Adrenal gland (tissue), 12 donors: ENCODE data around the gene PRICKLE2. TPM values are rescaled to one million over a fixed set of nuclear protein-coding genes. Genes with fewer than 3 reads are reported as not detected.

ENCODE experiments used
- DNase-seq, 7 donors: peaks; one replicate each; pipeline ENCODE4 v3.0.0-alpha.2; 2019 to 2020
- H3K27ac ChIP-seq, 5 donors: fragments of 200-600 bp; sonication (generic) in 4 of 5; 1 replicate in 3 of 5; 2 replicates in 2 of 5; pipeline versions ENCODE4 v1.5.1 to v1.8.0; 2016 to 2020; ENCODE audit warnings: mild to moderate bottlenecking in 1 of 5
- H3K27me3 ChIP-seq: fragments of 200-600 bp; 2 replicates; pipeline ENCODE4 v1.8.0; 2021
- H3K36me3 ChIP-seq, 2 donors: fragments of 200-600 bp; replicated peaks in 1 of 2; 1 replicate in 1 of 2; 2 replicates in 1 of 2; pipeline versions ENCODE4 v1.5.1 to v1.8.0; 2018 to 2022
- H3K4me1 ChIP-seq, 2 donors: fragments of 200-600 bp; replicated peaks in 1 of 2; 1 replicate in 1 of 2; 2 replicates in 1 of 2; pipeline versions ENCODE4 v1.5.1 to v1.8.0; 2018 to 2021
- H3K4me3 ChIP-seq, 4 donors: fragments of 200-600 bp; sonication (generic) in 3 of 4; one replicate each; pipeline ENCODE4 v1.5.1; 2016 to 2018
- H3K9me3 ChIP-seq, 3 donors: fragments of 200-600 bp; sonication (generic) in 1 of 3; replicated peaks in 1 of 3; 1 replicate in 2 of 3; 2 replicates in 1 of 3; pipeline versions ENCODE4 v1.5.1 to v1.8.0; 2016 to 2021
- CTCF ChIP-seq, 6 experiments: fragments of 450-650 bp in 4 of 6; fragments of 200-600 bp in 2 of 6; sonication (generic) in 1 of 6; IDR thresholded peaks; 1 replicate in 5 of 6; 2 replicates in 1 of 6; pipeline versions ENCODE4 v1.5.1 to v1.8.0; 2016 to 2021; ENCODE audit warnings: antibody characterized with exemption in 6 of 6, mild to moderate bottlenecking in 2 of 6, moderate library complexity in 1 of 6
- POLR2A ChIP-seq, 2 donors: fragments of 450-650 bp; IDR thresholded peaks; one replicate each; pipeline ENCODE4 v1.6.1; 2017; ENCODE audit warnings: antibody characterized with exemption in 2 of 2, mild to moderate bottlenecking in 2 of 2, moderate library complexity in 1 of 2
- WGBS, 4 donors: extraction: QIAGEN DNeasy Blood & Tissue Kit in 2 of 4; methylation state at CpG; one replicate each; pipeline versions ENCODE4 v1.1.5 to v1.1.7; 2013 to 2017; 5-methylcytosine and 5-hydroxymethylcytosine counted together
- intact Hi-C, 2 donors: fragments of 100-400 bp; cut with DNase I; formaldehyde crosslinking; loops; one replicate each; pipeline versions ENCODE4 v1.14.1 to v1.15.0; 2022 to 2023
- polyA plus RNA-seq, 3 donors: library from polyadenylated mRNA; stranded (reverse); fragments of 200-250 nt in 2 of 3; fragments of 350-450 nt in 1 of 3; fragmentation: Illumina TruSeq in 1 of 3; extraction: RNeasy Lipid Tissue Mini Kit (QIAGEN cat#74804) in 1 of 3; gene quantifications; one replicate each; pipeline ENCODE4 v1.2.3, GENCODE V29; 2013 to 2014
- total RNA-seq, 9 donors: library from RNA; depleted of rRNA in 4 of 9; stranded (reverse); fragments of >200 nt in 4 of 9; fragments of 120-200 nt in 1 of 9; fragmentation: NEBNext Ultra II Directional in 1 of 9; extraction: Animal tissue kit (Norgen Biotek cat#: 25700) in 1 of 9; gene quantifications; one replicate each; pipeline versions ENCODE4 v1.1.0 to v1.2.4, GENCODE V29; 2013 to 2023
- donor health status: healthy with polysubstance abuse.
- donor health status: Bipolar disorder and iron deficiency.
- donor health status: DM: yes; HTN: yes; CAD: no.
- donor health status: DM: no; HTN: no; CAD: no.
- donor health status: DM: no; HTN: no; CAD: no.
- donor health status: DM: yes; HTN: yes; CAD: no.

Gene PRICKLE2
- total and polyA plus RNA-seq, 12 donors = 1.3 to 15.7 (median 8.1) TPM

DNA sequence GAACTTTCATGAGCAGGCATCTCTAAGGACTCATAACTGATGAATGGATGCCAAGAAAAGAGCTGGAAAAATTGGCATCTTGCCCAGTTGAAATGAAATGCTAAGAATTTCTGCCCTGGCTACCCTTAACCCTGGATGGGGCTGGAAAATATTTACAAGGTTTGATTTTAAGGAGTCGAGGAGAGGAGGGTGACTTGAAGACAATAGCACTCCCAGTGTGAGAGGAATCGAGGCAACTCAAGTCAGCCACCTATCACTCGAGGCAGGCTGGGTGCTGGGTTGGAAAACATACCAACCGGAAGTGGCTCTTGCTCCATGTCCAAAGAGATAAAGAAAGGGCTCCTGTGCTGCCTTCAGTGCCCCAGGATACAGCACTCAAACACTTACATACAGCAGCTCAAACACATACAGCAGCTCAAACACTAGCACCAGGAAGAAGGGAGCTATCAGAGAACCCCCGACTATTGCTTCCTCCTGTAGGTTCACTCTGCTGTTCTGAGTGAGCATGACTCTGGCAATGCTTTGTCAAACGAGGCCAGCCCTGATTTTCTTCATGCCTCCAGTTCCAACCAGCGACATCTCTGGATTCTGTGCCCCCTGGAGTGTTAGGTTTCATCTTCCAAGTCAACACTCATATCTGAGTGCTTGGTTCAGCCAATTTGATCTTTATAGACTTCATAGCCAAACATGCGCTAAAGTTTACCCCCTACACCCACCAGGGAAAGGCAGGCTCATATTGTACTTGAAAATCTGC is 4.9 kb downstream of the PRICKLE2 start:
- no peak for TF ChIP-seq POLR2A (IDR thresholded peaks at IDR 0.05)
- TF ChIP-seq CTCF (IDR thresholded peaks at IDR 0.05) = no peak
- DNase-seq = no peak
- H3K4me1 ChIP-seq = peaks cover 0 to 10% of the 10 kb centered on the region in 2 donors
- H3K4me3 ChIP-seq = no peak overlapping the region
- H3K27ac ChIP-seq = peak overlapping the region in 2 of 5 donors; percentile 17 to 44
- H3K27me3 ChIP-seq = no peaks in the 10 kb centered on the region
- whole genome bisulfite sequencing, 4 donors = 39 to 59% (median 56%) methylated on average over 8 of the region's 8 CpGs
- no peaks in the 10 kb centered on the region for H3K36me3 ChIP-seq
- no peaks in the 10 kb centered on the region for H3K9me3 ChIP-seq
- intact Hi-C loops = no loop called here

- intact Hi-C loops = no loop called here
- H3K4me1 ChIP-seq = peaks cover 0 to 11% of the 10 kb centered on the region in 2 donors
- H3K27me3 ChIP-seq = no peaks in the 10 kb centered on the region
- no peak overlapping the region for H3K27ac ChIP-seq
- WGBS, 4 donors = 52 to 60% (median 56%) methylated on average over 4 of the region's 4 CpGs
- no peak overlapping the region for H3K4me3 ChIP-seq
- H3K36me3 ChIP-seq = no peaks in the 10 kb centered on the region
- H3K9me3 ChIP-seq = no peaks in the 10 kb centered on the region
- no peak for DNase-seq
- TF ChIP-seq CTCF (IDR thresholded peaks at IDR 0.05) = no peak
- no peak for TF ChIP-seq POLR2A (IDR thresholded peaks at IDR 0.05)
Observed at GRCh38 chr3:64218746-64219145, 6.5 kb downstream of the PRICKLE2 start.

- intact Hi-C loops = no loop called here
Observed at GRCh38 chr3:64218329-64218728, 6.9 kb downstream of the PRICKLE2 start.

More at GRCh38 chr3:64218329-64218728, 6.9 kb downstream of the PRICKLE2 start:
- no peak for DNase-seq
- H3K36me3 ChIP-seq = no peaks in the 10 kb centered on the region
- peaks cover 0 to 15% of the 10 kb centered on the region in 2 donors for H3K4me1 ChIP-seq
- H3K9me3 ChIP-seq = no peaks in the 10 kb centered on the region
- WGBS, 4 donors = 89 to 94% (median 92%) methylated on average over 3 of the region's 3 CpGs
- no peaks in the 10 kb centered on the region for H3K27me3 ChIP-seq
- no peak for TF ChIP-seq CTCF (IDR thresholded peaks at IDR 0.05)
- no peak overlapping the region for H3K27ac ChIP-seq
- H3K4me3 ChIP-seq = no peak overlapping the region
